ENCODE data around the gene TMBIM1.

- TF ChIP-seq CTCF (IDR thresholded peaks at IDR 0.05 in 2 of 3, conservative IDR thresholded peaks at IDR 0.05 in 1 of 3; ENCODE audit: borderline replicate concordance in 1 of 3, insufficient read depth in 1 of 3, low read depth in 2 of 3, low read length in 2 of 3): no peak
- TF ChIP-seq MAX (IDR thresholded peaks at IDR 0.05): no peak
- TF ChIP-seq POLR2AphosphoS5 (IDR thresholded peaks at IDR 0.05; ENCODE audit: low read depth, low read length): no peak
- TF ChIP-seq TCF7L2 (IDR thresholded peaks at IDR 0.05; ENCODE audit: borderline replicate concordance, extremely low read depth, insufficient read depth, insufficient read length): no peak
- TF ChIP-seq YY1 (IDR thresholded peaks at IDR 0.05; ENCODE audit: extremely low read depth, insufficient replicate concordance, low read depth, low read length): no peak
- no peak for TF ChIP-seq POLR2A (IDR thresholded peaks at IDR 0.05; ENCODE audit: borderline replicate concordance, extremely low read depth, insufficient read depth, insufficient read length)
- TF ChIP-seq CEBPB (IDR thresholded peaks at IDR 0.05; ENCODE audit: low read depth): no peak
- TF ChIP-seq EGR1 (IDR thresholded peaks at IDR 0.05; ENCODE audit: low read depth): no peak
- no peak for TF ChIP-seq SP1 (IDR thresholded peaks at IDR 0.05; ENCODE audit: low read depth)
- no peak for TF ChIP-seq ZNF274 (IDR thresholded peaks at IDR 0.05; ENCODE audit: low read depth, low read length)
- no peak for TF ChIP-seq SIN3A (IDR thresholded peaks at IDR 0.05; ENCODE audit: low read depth)
Measured at GRCh38 chr2:218267259-218267658, 25.0 kb downstream of the TMBIM1 start.
